ENCODE results near the gene RXRA.

RXRA gene

DNA sequence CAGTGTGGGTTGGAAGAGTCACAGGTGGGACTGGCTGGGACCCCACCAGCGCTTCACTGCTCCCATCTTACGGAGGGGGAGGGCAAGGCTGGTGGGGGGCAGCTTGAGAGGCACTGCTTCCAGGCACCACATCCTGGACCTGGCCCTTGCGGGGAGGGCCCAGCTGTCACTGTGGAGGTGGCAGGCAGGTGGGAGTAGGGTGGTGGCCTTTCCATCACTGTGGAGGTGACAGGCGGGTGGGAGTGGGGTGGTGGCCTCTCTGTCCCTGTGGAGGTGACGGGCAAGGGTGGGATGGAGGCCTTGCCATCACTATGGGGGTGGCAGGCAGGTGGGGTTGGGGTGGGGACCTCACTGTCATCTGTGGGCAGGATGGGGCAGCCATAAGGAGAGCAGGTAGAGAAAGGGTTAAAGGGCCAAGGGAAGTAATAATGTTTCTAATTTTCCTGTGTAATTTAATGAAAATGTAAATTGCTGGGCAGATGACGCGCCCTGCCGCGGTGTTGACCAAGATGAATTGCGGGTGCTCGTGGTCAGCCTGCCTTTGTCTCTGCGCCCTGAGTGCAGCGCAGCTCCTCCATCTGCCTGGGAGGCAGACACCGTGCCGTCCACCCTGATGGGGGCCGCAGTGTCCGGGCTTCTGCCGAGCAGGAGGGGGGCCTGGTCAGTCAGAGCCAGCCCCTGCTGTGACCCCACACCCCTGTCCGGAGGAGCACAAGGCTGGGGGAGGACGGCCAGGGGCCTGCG is 20.8 kb downstream of the RXRA start:
- TF ChIP-seq, protein P1, sequence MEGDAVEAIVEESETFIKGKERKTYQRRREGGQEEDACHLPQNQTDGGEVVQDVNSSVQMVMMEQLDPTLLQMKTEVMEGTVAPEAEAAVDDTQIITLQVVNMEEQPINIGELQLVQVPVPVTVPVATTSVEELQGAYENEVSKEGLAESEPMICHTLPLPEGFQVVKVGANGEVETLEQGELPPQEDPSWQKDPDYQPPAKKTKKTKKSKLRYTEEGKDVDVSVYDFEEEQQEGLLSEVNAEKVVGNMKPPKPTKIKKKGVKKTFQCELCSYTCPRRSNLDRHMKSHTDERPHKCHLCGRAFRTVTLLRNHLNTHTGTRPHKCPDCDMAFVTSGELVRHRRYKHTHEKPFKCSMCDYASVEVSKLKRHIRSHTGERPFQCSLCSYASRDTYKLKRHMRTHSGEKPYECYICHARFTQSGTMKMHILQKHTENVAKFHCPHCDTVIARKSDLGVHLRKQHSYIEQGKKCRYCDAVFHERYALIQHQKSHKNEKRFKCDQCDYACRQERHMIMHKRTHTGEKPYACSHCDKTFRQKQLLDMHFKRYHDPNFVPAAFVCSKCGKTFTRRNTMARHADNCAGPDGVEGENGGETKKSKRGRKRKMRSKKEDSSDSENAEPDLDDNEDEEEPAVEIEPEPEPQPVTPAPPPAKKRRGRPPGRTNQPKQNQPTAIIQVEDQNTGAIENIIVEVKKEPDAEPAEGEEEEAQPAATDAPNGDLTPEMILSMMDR (IDR thresholded peaks at IDR 0.05; ENCODE audit: low read depth, low read length) = no peak
- DNase-seq (ENCODE audit: extremely low read depth, low read depth) = no peak

GRCh38 chr9:134347996-134348395 is 21.7 kb downstream of the RXRA start:
- TF ChIP-seq, protein P1 (IDR thresholded peaks at IDR 0.05; ENCODE audit: low read depth, low read length) = no peak
- no peak for DNase-seq (ENCODE audit: extremely low read depth, low read depth)

- TF ChIP-seq, protein P1 (IDR thresholded peaks at IDR 0.05; ENCODE audit: low read depth, low read length) = no peak
- DNase-seq (ENCODE audit: extremely low read depth, low read depth) = no peak
These were observed 22.3 kb downstream of the RXRA start for GRCh38 chr9:134348404-134349155.

DNA sequence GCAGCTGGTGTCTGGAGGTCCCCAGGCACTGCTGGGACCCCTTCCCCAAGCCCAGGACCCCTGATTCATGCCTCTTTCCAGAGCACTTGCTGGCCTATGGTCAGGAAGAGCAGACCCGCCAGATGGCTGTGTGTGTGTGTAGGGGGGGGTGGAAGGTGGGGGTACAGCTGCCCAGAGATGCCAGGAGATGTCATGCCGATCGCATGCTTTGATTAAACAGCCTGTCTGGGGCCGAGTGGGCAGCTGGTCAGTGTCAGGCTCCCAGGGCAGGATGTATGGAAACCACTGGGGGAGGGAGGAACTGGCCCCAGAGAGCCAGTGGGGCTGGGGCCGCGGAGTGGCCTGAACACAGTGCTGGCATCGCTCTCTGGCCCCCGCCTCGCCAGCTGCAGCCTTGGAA is 23.7 kb downstream of the RXRA start:
- DNase-seq (ENCODE audit: extremely low read depth, low read depth) = no peak
- TF ChIP-seq, protein P1 (IDR thresholded peaks at IDR 0.05; ENCODE audit: low read depth, low read length) = no peak

DNA sequence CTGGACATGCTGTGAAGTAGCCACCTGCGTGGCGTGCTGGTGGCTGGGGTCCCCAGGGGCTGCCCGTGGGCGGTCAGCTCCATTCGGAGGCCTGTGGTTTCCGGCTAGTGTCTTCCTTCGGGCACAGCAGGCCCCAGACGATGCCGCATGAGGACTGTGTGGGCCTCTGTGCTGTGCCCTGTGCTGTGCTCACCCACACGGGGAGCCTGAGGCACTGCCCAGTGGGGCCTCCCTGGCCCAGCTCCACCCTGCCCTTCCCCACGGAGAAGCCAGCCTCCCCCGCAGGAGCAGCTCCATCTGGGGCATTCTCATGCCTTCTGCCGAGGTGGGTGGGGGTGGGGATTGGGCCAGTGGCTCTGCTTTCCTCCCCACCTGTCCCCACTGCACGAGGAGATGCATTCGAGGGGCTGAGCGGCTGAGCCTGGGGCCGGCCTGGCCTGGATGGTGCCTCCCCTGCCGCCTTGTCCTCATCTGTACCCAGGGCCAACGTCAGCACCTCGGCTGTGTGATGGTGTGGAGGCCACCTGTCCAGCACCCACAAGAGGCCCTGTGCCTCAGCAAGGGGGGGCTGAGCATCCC is 24.2 kb downstream of the RXRA start:
- no peak for DNase-seq (ENCODE audit: extremely low read depth, low read depth)
- TF ChIP-seq, protein P1 (IDR thresholded peaks at IDR 0.05; ENCODE audit: low read depth, low read length) = no peak

GRCh38 chr9:134351606-134352176 is 25.4 kb downstream of the RXRA start:
- DNase-seq (ENCODE audit: extremely low read depth, low read depth) = no peak
- TF ChIP-seq, protein P1 (IDR thresholded peaks at IDR 0.05; ENCODE audit: low read depth, low read length) = no peak

All from AG09319 (cell line).